Gastrocnemius medialis (tissue), 4 donors: ENCODE results near the gene CDKN2AIPNL. TPM values are rescaled to one million over a fixed set of nuclear protein-coding genes. Genes with fewer than 3 reads are reported as not detected.

Experiments
- ATAC-seq, 2 donors: fragments of 150-250 bp; one replicate each; pipeline ENCODE4 v1.9.1; 2016
- DNase-seq, 2 donors: peaks; one replicate each; pipeline ENCODE4 v3.0.0-alpha.2; 2019
- H3K27ac ChIP-seq, 4 donors: fragments of 200-600 bp; sonication (generic); 1 replicate in 1 of 4; 2 replicates in 3 of 4; pipeline ENCODE4 v1.5.1; 2016 to 2018; ENCODE audit warnings: mild to moderate bottlenecking in 2 of 4, moderate library complexity in 1 of 4
- H3K27me3 ChIP-seq, 3 donors: fragments of 200-600 bp; sonication (generic) in 2 of 3; 1 replicate in 1 of 3; 2 replicates in 2 of 3; pipeline versions ENCODE4 v1.5.1 to v1.6.0; 2016 to 2019; ENCODE audit warnings: mild to moderate bottlenecking in 1 of 3, moderate library complexity in 1 of 3
- H3K36me3 ChIP-seq, 2 donors: fragments of 200-600 bp; sonication (generic) in 1 of 2; one replicate each; pipeline ENCODE4 v1.5.1; 2017 to 2018
- H3K4me1 ChIP-seq, 2 donors: fragments of 200-600 bp; sonication (generic) in 1 of 2; one replicate each; pipeline ENCODE4 v1.5.1; 2016 to 2017; ENCODE audit warnings: mild to moderate bottlenecking in 2 of 2
- H3K4me3 ChIP-seq, 4 donors: fragments of 200-600 bp; sonication (generic) in 3 of 4; 1 replicate in 1 of 4; 2 replicates in 3 of 4; pipeline ENCODE4 v1.5.1; 2016 to 2019; ENCODE audit warnings: mild to moderate bottlenecking in 2 of 4
- H3K9me3 ChIP-seq, 3 donors: fragments of 200-600 bp; sonication (generic) in 2 of 3; 1 replicate in 1 of 3; 2 replicates in 2 of 3; pipeline ENCODE4 v1.5.1; 2016 to 2019
- CTCF ChIP-seq, 5 experiments: fragments of 450-650 bp in 3 of 5; fragments of 200-600 bp in 2 of 5; sonication (generic) in 2 of 5; IDR thresholded peaks in 4 of 5; conservative IDR thresholded peaks in 1 of 5; 1 replicate in 4 of 5; 2 replicates in 1 of 5; pipeline ENCODE4 v1.5.1; 2016 to 2019; ENCODE audit warnings: antibody characterized with exemption in 5 of 5, mild to moderate bottlenecking in 3 of 5, moderate library complexity in 3 of 5
- POLR2A ChIP-seq, 2 donors: fragments of 450-650 bp; IDR thresholded peaks; one replicate each; pipeline ENCODE4 v1.6.1; 2017; ENCODE audit warnings: antibody characterized with exemption in 2 of 2, mild to moderate bottlenecking in 2 of 2, moderate library complexity in 2 of 2
- in situ Hi-C, 4 donors: fragments of 200-750 bp; cut with MboI; loops; one replicate each; pipeline versions ENCODE4 v1.15.0 to v1.8.0; 2017; ENCODE audit warnings: low sequenced_read_pairs in 4 of 4
- intact Hi-C: fragments of 100-400 bp; cut with DNase I; formaldehyde crosslinking; loops from one replicate; pipeline ENCODE4 v1.15.1; 2023; ENCODE audit warnings: low total_unique reads
- total RNA-seq, 4 donors: library from RNA; depleted of rRNA; stranded (reverse); fragments of >200 nt; gene quantifications; one replicate each; pipeline versions ENCODE4 v1.1.0 to v1.2.3, GENCODE V29; 2016

CDKN2AIPNL gene
- total RNA-seq, 4 donors from 2014 or later, result 23.6 to 58.5 (median 37.4) TPM

- no peak overlapping the region for H3K4me3 ChIP-seq
- TF ChIP-seq POLR2A (IDR thresholded peaks at IDR 0.05), result no peak
- TF ChIP-seq CTCF (IDR thresholded peaks at IDR 0.05 in 4 of 5, conservative IDR thresholded peaks at IDR 0.05 in 1 of 5), result no peak
- ATAC-seq (no peak), DNase-seq (no peak)
- H3K27me3 ChIP-seq, result no peaks in the 10 kb centered on the region
- intact Hi-C loops (no loop called here), in situ Hi-C loops (no loop called here)
- peak overlapping the region in 2 of 4 donors; percentile 32 to 99 for H3K27ac ChIP-seq
- H3K9me3 ChIP-seq, result no peaks in the 10 kb centered on the region
- peaks cover 36 to 46% of the 10 kb centered on the region in 2 donors for H3K4me1 ChIP-seq
- H3K36me3 ChIP-seq, result no peaks in the 10 kb centered on the region
These were observed 21.1 kb upstream of the CDKN2AIPNL start for GRCh38 chr5:134432677-134433359.

- Histone ChIP-seq H3K36me3 (no peaks in the 10 kb centered on the region), H3K27me3 (no peaks in the 10 kb centered on the region), H3K27ac (no peak overlapping the region), H3K4me1 (peaks cover 30 to 39% of the 10 kb centered on the region in 2 donors), H3K4me3 (no peak overlapping the region), H3K9me3 (no peaks in the 10 kb centered on the region)
- intact Hi-C loops (no loop called here), in situ Hi-C loops (no loop called here)
- TF ChIP-seq POLR2A (IDR thresholded peaks at IDR 0.05), result no peak
- no peak for TF ChIP-seq CTCF (IDR thresholded peaks at IDR 0.05 in 4 of 5, conservative IDR thresholded peaks at IDR 0.05 in 1 of 5)
- ATAC-seq (no peak), DNase-seq (no peak)
These were observed 20.5 kb upstream of the CDKN2AIPNL start for GRCh38 chr5:134432174-134432573.

DNA sequence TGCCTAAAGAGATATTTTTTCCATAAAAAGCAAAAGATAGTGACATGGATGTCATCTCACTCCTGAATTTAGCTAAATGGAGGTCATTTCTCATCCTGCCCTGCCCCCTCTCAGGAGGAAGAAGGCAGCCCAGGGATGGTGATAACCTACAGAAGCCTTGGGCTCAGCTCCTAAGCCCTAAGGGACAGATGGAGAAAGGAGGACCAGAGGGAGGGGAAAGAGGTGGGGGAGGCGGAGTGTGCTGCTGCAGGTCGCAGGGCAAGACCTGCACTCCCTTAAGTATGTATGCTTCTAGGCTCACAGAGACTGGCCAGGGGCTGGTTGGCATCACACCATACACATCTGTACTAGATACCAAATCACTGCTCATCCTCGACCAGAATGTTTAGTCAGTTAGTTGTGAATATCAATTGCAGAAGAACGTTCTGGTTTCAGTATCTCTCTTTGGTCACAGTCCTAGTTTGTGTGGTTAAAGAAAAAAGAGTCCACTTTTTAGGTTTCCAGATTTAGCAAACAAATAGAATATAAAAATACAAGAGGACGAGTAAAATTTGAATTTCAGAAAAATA lies 18.4 kb upstream of the CDKN2AIPNL start:
- in situ Hi-C loops (no loop called here), intact Hi-C loops (no loop called here)
- peaks cover 13 to 18% of the 10 kb centered on the region in 2 donors for H3K4me1 ChIP-seq
- H3K9me3 ChIP-seq, result no peaks in the 10 kb centered on the region
- no peak for DNase-seq
- no peaks in the 10 kb centered on the region for H3K36me3 ChIP-seq
- H3K27ac ChIP-seq, result no peak overlapping the region
- TF ChIP-seq POLR2A (IDR thresholded peaks at IDR 0.05), result no peak
- no peaks in the 10 kb centered on the region for H3K27me3 ChIP-seq
- ATAC-seq, result no peak
- H3K4me3 ChIP-seq, result no peak overlapping the region

GRCh38 chr5:134427540-134428041 lies 15.9 kb upstream of the CDKN2AIPNL start:
- Histone ChIP-seq H3K9me3 (no peaks in the 10 kb centered on the region), H3K4me3 (no peak overlapping the region), H3K27me3 (no peaks in the 10 kb centered on the region), H3K4me1 (no peaks in the 10 kb centered on the region), H3K27ac (no peak overlapping the region), H3K36me3 (no peaks in the 10 kb centered on the region)
- ATAC-seq (no peak), DNase-seq (no peak)
- in situ Hi-C loops, result no loop called here
- TF ChIP-seq CTCF (IDR thresholded peaks at IDR 0.05 in 4 of 5, conservative IDR thresholded peaks at IDR 0.05 in 1 of 5), result no peak
- no peak for TF ChIP-seq POLR2A (IDR thresholded peaks at IDR 0.05)
- intact Hi-C loops, result no loop called here

DNA sequence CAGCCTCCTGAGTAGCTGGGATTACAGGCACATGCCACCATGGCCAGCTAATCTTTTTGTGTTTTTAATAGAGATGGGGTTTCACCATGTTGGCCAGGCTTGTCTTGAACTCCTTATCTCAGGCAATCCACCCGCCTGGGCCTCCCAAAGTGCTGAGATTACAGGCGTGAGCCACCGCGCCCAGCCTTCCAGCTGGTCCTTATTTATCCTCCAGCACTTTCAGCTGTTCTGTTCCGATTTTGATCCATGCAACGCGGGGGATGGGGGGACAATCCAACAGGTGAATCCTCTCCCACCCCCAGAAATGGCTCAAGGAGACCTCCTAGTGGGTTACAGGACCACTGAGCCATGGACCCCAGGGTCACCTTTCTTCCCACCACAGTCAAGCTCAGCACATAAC lies 14.7 kb upstream of the CDKN2AIPNL start:
- H3K36me3 ChIP-seq, result no peaks in the 10 kb centered on the region
- no peak overlapping the region for H3K27ac ChIP-seq
- no peak overlapping the region for H3K4me3 ChIP-seq
- H3K9me3 ChIP-seq, result no peaks in the 10 kb centered on the region
- intact Hi-C loops, result no loop called here
- in situ Hi-C loops, result no loop called here
- no peaks in the 10 kb centered on the region for H3K27me3 ChIP-seq
- H3K4me1 ChIP-seq, result no peaks in the 10 kb centered on the region
- no peak for ATAC-seq
- DNase-seq, result no peak
- TF ChIP-seq CTCF (IDR thresholded peaks at IDR 0.05 in 4 of 5, conservative IDR thresholded peaks at IDR 0.05 in 1 of 5) (no peak), POLR2A (IDR thresholded peaks at IDR 0.05) (no peak)
